ENCODE data around the gene ZBTB1. TPM values are rescaled to one million over a fixed set of nuclear protein-coding genes. Genes with fewer than 3 reads are reported as not detected.

ZBTB1 gene
- total RNA-seq, 1 experiment from 2014 or later, result 24.7 TPM

- Mint-ChIP-seq H3K27me3 (ENCODE audit: low read depth) (no peaks in the 10 kb centered on the region), H3K4me3 (no peak overlapping the region), H3K27ac (peak overlapping the region; percentile 98), H3K9me3 (0 out of 2 replicates have a peak, but pooled peaks cover 3% of the 10 kb centered on the region), H3K4me1 (peaks cover 23% of the 10 kb centered on the region), H3K36me3 (0 out of 2 replicates have a peak, but pooled peaks cover 2% of the 10 kb centered on the region)
- POLR2A ChIA-PET, result interaction anchor here (1.0 to 1.3 kb wide), 2 partner anchors 32 to 68 kb away, joined by 5 read pairs; partner anchors contain the start of genes HSPA2 and ZBTB1
- TF ChIP-seq PRRX2 (CRISPR knock-in tag; IDR thresholded peaks at IDR 0.05), result no peak
- CTCF ChIA-PET, result interaction anchor here (0.6 to 2.4 kb wide), 3 partner anchors 33 to 649 kb away, joined by 3 to 22 read pairs (median 3); partner anchors contain the start of gene HSPA2
- DNase-seq (ENCODE audit: low spot score) (no peak), ATAC-seq (peak; percentile 73)
Measured at GRCh38 chr14:64572386-64573104, 68.0 kb downstream of the ZBTB1 start.

- Mint-ChIP-seq H3K9me3 (0 out of 2 replicates have a peak, but pooled peaks cover 3% of the 10 kb centered on the region), H3K27ac (peak overlapping the region; percentile 98), H3K27me3 (ENCODE audit: low read depth) (no peaks in the 10 kb centered on the region), H3K4me3 (peak overlapping the region; percentile 31; the same call in 1 of the 2 replicates), H3K36me3 (0 out of 2 replicates have a peak, but pooled peaks cover 2% of the 10 kb centered on the region), H3K4me1 (peaks cover 24% of the 10 kb centered on the region)
- no peak for DNase-seq (ENCODE audit: low spot score)
- peak; percentile 81 for ATAC-seq
- ChIA-PET CTCF (interaction anchor here (0.9 to 2.4 kb wide), 2 partner anchors 33 to 63 kb away, joined by 3 to 22 read pairs; partner anchors contain the start of gene HSPA2), POLR2A (interaction anchor here (1.0 to 1.3 kb wide), 2 partner anchors 33 to 69 kb away, joined by 5 read pairs; partner anchors contain the start of genes HSPA2 and ZBTB1)
- no peak for TF ChIP-seq ZNF396 (CRISPR knock-in tag; IDR thresholded peaks at IDR 0.05; ENCODE audit: borderline replicate concordance)
- TF ChIP-seq ZNF281 (CRISPR knock-in tag; IDR thresholded peaks at IDR 0.05), result no peak
- no peak for TF ChIP-seq PREB (CRISPR knock-in tag; IDR thresholded peaks at IDR 0.05; ENCODE audit: borderline replicate concordance)
- TF ChIP-seq IRF2 (CRISPR knock-in tag; IDR thresholded peaks at IDR 0.05; ENCODE audit: borderline replicate concordance, low read depth), result no peak
- no peak for TF ChIP-seq EMX1 (CRISPR knock-in tag; IDR thresholded peaks at IDR 0.05)
- TF ChIP-seq TEAD1 (CRISPR knock-in tag; IDR thresholded peaks at IDR 0.05), result no peak
- no peak for TF ChIP-seq ELF4 (CRISPR knock-in tag; IDR thresholded peaks at IDR 0.05; ENCODE audit: low read depth)
- no peak for TF ChIP-seq MXD4 (CRISPR knock-in tag; IDR thresholded peaks at IDR 0.05; ENCODE audit: borderline replicate concordance)
- TF ChIP-seq RELA (CRISPR knock-in tag; IDR thresholded peaks at IDR 0.05; ENCODE audit: borderline replicate concordance), result no peak
- no peak for TF ChIP-seq ATF6 (CRISPR knock-in tag; IDR thresholded peaks at IDR 0.05)
- no peak for TF ChIP-seq NFYB (CRISPR knock-in tag; conservative IDR thresholded peaks at IDR 0.05; ENCODE audit: low read depth)
- no peak for TF ChIP-seq SMAD4 (CRISPR knock-in tag; IDR thresholded peaks at IDR 0.05)
- no peak for TF ChIP-seq FOXP1 (CRISPR knock-in tag; IDR thresholded peaks at IDR 0.05; ENCODE audit: borderline replicate concordance)
- no peak for TF ChIP-seq SMAD3 (CRISPR knock-in tag; IDR thresholded peaks at IDR 0.05; ENCODE audit: borderline replicate concordance)
Measured at GRCh38 chr14:64573109-64573508, 68.5 kb downstream of the ZBTB1 start.

Other genes starting within 250 kb of the ZBTB1 start
- 0.23 to 0.50 TPM (median 0.39 TPM) in 3 replicates for gene ESR2, start 210.4 kb upstream of the ZBTB1 start, total RNA-seq (2021)
- 224 to 229 TPM (median 226 TPM) in 3 replicates for gene MTHFD1, start 116.4 kb upstream of the ZBTB1 start, total RNA-seq (2021)
- 2.8 to 3.0 TPM (median 3.0 TPM) in 3 replicates for gene AKAP5, start 39.3 kb upstream of the ZBTB1 start, total RNA-seq (2021)
- gene ZBTB25, start 932 bp upstream of the ZBTB1 start, total RNA-seq (2021), result 11.9 to 14.0 TPM (median 13.1 TPM) in 3 replicates
- gene HSPA2, start 36.0 kb downstream of the ZBTB1 start, total RNA-seq (2021), result 30.2 to 43.9 TPM (median 40.7 TPM) in 3 replicates
- gene PPP1R36, start 45.2 kb downstream of the ZBTB1 start, total RNA-seq (2021), result 0.55 to 0.70 TPM (median 0.64 TPM) in 3 replicates
- gene PLEKHG3, start 199.7 kb downstream of the ZBTB1 start, total RNA-seq (2021), result 70.6 to 75.3 TPM (median 71.8 TPM) in 3 replicates